MCF 10A (cell line): ENCODE data around the gene GLRX. TPM values are rescaled to one million over a fixed set of nuclear protein-coding genes. Genes with fewer than 3 reads are reported as not detected.

ENCODE experiments used
- BruUV-seq: library from RNA; stranded (reverse); fragments of 400-500 nt; replicated peaks from 2 replicates; lab custom pipeline; 2021; lab: Mats Ljungman, UMichigan
- CTCF ChIA-PET: fragments of 300-600 bp; sonication (Branson Sonifier 250); formaldehyde crosslinking; extraction: SDS; loops from one replicate; lab custom pipeline; 2021; ENCODE audit warnings: antibody characterized with exemption, inconsistent platforms; lab: Yijun Ruan, JAX
- POLR2A ChIA-PET: fragments of 300-600, 350-650 bp; sonication (Branson Sonifier 250); formaldehyde crosslinking; extraction: SDS; loops from one replicate; lab custom pipeline; 2020; ENCODE audit warnings: antibody characterized with exemption, inconsistent platforms; lab: Yijun Ruan, JAX
- DNase-seq: peaks from one replicate; pipeline ENCODE4 v3.0.0-alpha.2; 2018; ENCODE audit not compliant: unreplicated experiment
- H3K27ac Mint-ChIP-seq: one replicate; pipeline ENCODE4 v1.8.0; 2022; ENCODE audit warnings: mild to moderate bottlenecking, low read depth, mixed read lengths; ENCODE audit not compliant: unreplicated experiment
- H3K27me3 Mint-ChIP-seq: one replicate; pipeline ENCODE4 v1.8.0; 2022; ENCODE audit warnings: mixed read lengths; ENCODE audit not compliant: insufficient read depth, unreplicated experiment
- H3K36me3 Mint-ChIP-seq: one replicate; pipeline ENCODE4 v1.8.0; 2022; ENCODE audit warnings: mild to moderate bottlenecking, moderate library complexity, mixed read lengths; ENCODE audit not compliant: insufficient read depth, unreplicated experiment
- H3K4me1 Mint-ChIP-seq: one replicate; pipeline ENCODE4 v1.8.0; 2022; ENCODE audit warnings: mixed read lengths; ENCODE audit not compliant: insufficient read depth, unreplicated experiment
- H3K4me3 Mint-ChIP-seq: one replicate; pipeline ENCODE4 v1.8.0; 2022; ENCODE audit warnings: mild to moderate bottlenecking, moderate library complexity, mixed read lengths; ENCODE audit not compliant: unreplicated experiment
- H3K9me3 Mint-ChIP-seq: one replicate; pipeline ENCODE4 v1.8.0; 2022; ENCODE audit warnings: mixed read lengths; ENCODE audit not compliant: unreplicated experiment
- intact Hi-C: fragments of 100-400 bp; cut with micrococcal nuclease; formaldehyde crosslinking; loops from 2 replicates; pipeline ENCODE4 v1.14.1; 2022
- total RNA-seq: library from RNA; stranded (reverse); gene quantifications from 2 replicates; pipeline ENCODE4 v1.2.3, GENCODE V29; 2022
- TF ChIP-seq, protein P1 (sequence below): fragments of 200-600 bp; IDR thresholded peaks from one replicate; pipeline ENCODE4 v1.8.0; 2022; ENCODE audit warnings: antibody characterized with exemption, mild to moderate bottlenecking; ENCODE audit not compliant: unreplicated experiment

Gene GLRX
- total RNA-seq, 1 experiment from 2014 or later, result 41.4 TPM

DNA sequence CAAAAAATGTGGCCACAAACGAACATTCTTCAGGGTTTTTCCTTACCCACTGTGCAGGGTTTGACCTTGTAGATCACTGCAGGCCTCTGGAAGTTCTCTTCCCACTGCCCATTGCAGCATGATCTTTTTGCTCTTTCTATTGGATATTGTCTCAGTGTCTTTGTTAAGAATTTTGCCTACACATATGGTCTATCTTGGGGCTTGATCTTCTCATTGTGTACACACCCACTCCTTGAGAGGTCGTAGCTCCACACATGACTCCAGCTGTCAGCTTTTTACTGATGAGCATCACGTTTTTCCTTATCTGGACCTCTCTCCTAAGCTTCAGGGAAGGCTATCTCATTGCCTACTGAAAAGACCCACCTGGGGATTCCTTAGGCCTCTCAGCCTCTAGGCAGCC is 3.0 kb upstream of the GLRX start:
- DNase-seq, result no peak
- H3K4me3 Mint-ChIP-seq, result no peak overlapping the region
- ChIA-PET POLR2A (interaction anchor here (4.0 kb wide), 1 partner anchor 17 kb away, joined by 55 read pairs; no protein-coding TSS in a partner anchor), CTCF (interaction anchor here (0.6 to 6.6 kb wide), 5 partner anchors 9 to 316 kb away, joined by 3 to 48 read pairs (median 5); no protein-coding TSS in a partner anchor)
- peaks cover 34% of the 10 kb centered on the region for H3K4me1 Mint-ChIP-seq
- H3K27ac Mint-ChIP-seq, result no peak overlapping the region
- TF ChIP-seq, protein P1, sequence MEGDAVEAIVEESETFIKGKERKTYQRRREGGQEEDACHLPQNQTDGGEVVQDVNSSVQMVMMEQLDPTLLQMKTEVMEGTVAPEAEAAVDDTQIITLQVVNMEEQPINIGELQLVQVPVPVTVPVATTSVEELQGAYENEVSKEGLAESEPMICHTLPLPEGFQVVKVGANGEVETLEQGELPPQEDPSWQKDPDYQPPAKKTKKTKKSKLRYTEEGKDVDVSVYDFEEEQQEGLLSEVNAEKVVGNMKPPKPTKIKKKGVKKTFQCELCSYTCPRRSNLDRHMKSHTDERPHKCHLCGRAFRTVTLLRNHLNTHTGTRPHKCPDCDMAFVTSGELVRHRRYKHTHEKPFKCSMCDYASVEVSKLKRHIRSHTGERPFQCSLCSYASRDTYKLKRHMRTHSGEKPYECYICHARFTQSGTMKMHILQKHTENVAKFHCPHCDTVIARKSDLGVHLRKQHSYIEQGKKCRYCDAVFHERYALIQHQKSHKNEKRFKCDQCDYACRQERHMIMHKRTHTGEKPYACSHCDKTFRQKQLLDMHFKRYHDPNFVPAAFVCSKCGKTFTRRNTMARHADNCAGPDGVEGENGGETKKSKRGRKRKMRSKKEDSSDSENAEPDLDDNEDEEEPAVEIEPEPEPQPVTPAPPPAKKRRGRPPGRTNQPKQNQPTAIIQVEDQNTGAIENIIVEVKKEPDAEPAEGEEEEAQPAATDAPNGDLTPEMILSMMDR, result no peak
- BruUV-seq, result no TSS peak
- peaks cover 12% of the 10 kb centered on the region for H3K36me3 Mint-ChIP-seq
- no peaks in the 10 kb centered on the region for H3K9me3 Mint-ChIP-seq
- no peaks in the 10 kb centered on the region for H3K27me3 Mint-ChIP-seq
- intact Hi-C loops, result no loop called here

DNA sequence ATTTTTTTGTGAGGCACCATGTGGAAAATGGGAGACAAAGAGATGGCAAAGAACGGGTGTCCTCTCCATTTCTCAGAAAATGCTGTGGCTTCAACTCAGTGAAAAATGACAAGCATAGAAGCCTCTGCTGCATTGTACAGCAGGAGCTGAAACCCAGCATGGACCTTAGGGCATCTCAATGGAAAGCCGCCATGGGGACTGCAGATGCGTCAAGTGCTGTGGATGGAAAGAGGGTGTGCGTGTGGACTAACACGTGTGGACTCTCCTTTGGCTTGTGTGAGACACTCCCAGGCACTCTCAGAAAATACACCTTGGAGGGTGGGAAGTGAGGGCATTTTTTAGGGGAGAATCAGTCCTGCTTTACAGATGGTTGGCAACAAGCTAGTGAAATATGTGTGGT is 2.2 kb upstream of the GLRX start:
- intact Hi-C loops, result no loop called here
- POLR2A ChIA-PET, result interaction anchor here (1.6 to 4.0 kb wide), 2 partner anchors 18 to 173 kb away, joined by 3 to 55 read pairs; no protein-coding TSS in a partner anchor
- peaks cover 34% of the 10 kb centered on the region for H3K4me1 Mint-ChIP-seq
- peaks cover 12% of the 10 kb centered on the region for H3K36me3 Mint-ChIP-seq
- no peak for DNase-seq
- CTCF ChIA-PET, result interaction anchor here (0.6 to 6.8 kb wide), 9 partner anchors 10 to 181 kb away, joined by 3 to 50 read pairs (median 5); no protein-coding TSS in a partner anchor
- TF ChIP-seq, protein P1, result no peak
- no peaks in the 10 kb centered on the region for H3K27me3 Mint-ChIP-seq
- H3K27ac Mint-ChIP-seq, result peak overlapping the region; percentile 92
- no TSS peak for BruUV-seq
- H3K9me3 Mint-ChIP-seq, result no peaks in the 10 kb centered on the region
- peak overlapping the region; percentile 95 for H3K4me3 Mint-ChIP-seq

DNA sequence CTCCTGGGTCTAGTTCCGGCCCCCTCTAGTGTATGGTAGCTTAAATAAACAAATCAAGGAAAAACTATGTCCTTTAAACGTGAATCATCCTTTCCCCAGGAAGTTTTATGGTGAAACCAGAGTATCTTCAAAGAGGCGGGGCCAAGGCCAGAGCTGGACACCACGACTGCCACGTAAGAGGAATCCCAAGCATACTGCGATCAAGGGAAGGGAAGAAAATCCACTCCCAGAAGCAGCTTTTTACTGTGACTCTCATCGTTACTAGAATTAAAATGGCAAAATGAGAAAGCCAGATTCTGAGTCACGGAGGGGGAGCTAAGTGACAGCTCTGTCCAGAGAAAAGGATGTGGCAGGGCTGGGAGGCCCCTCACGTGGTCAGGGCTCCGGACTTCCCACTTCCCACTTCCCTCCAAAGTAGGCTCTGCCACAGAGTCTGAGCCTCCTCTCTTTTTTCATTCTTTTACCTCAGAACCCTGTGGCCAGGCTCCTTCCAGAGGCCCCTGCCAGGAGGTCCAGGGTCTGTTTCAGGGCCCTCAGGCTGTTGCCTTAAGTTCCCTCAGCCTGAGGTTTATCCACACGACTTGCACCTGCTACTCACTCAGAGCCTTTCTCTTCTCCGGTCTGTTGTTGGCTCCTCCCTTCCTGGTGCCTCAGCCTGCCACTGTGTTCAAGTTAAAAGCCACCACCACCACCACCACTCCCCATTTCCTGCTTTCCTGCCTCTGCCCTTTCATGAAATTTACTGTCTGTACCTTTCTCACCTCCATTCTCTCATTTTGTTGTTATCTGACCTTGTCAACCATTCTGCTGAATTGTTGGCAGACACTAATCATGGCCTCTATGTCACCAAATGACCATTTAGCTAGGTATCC is 1.4 kb upstream of the GLRX start:
- ChIA-PET CTCF (interaction anchor here (0.7 to 6.8 kb wide), 13 partner anchors 14 to 189 kb away, joined by 3 to 50 read pairs (median 5); partner anchors contain the start of gene RFESD), POLR2A (interaction anchor here (0.7 to 4.0 kb wide), 16 partner anchors 10 to 778 kb away, joined by 3 to 55 read pairs (median 7); partner anchors contain the start of genes ARSK, RFESD, RHOBTB3 and SKIC3)
- Mint-ChIP-seq H3K27me3 (no peaks in the 10 kb centered on the region), H3K36me3 (peaks cover 16% of the 10 kb centered on the region), H3K4me1 (peaks cover 36% of the 10 kb centered on the region), H3K4me3 (peak overlapping the region; percentile 95), H3K27ac (peak overlapping the region; percentile 92), H3K9me3 (no peaks in the 10 kb centered on the region)
- TF ChIP-seq, protein P1, result no peak
- no TSS peak for BruUV-seq
- intact Hi-C loops, result no loop called here
- DNase-seq, result peak; percentile 94
